Cardiac fibroblast (primary cell): Measurements from ENCODE around the gene RAP1GAP.

Source experiments
- DNase-seq, 2 donors: peaks; one replicate each; pipeline versions ENCODE4 v3.0.0 to v3.0.0-alpha.2; 2010; ENCODE audit warnings: low read depth in 2 of 2
- H3K4me3 ChIP-seq, 2 donors: replicated peaks in 1 of 2; 1 replicate in 1 of 2; 2 replicates in 1 of 2; pipeline ENCODE4 v1.5.1; 2011; ENCODE audit warnings: low read depth in 2 of 2, low read length in 2 of 2, mild to moderate bottlenecking in 2 of 2, moderate library complexity in 1 of 2
- TF ChIP-seq, protein P1 (sequence below): IDR thresholded peaks from one replicate; pipeline ENCODE4 v1.5.1; 2011; ENCODE audit warnings: low read depth, mild to moderate bottlenecking, low read length, inconsistent platforms

The RAP1GAP gene

DNA sequence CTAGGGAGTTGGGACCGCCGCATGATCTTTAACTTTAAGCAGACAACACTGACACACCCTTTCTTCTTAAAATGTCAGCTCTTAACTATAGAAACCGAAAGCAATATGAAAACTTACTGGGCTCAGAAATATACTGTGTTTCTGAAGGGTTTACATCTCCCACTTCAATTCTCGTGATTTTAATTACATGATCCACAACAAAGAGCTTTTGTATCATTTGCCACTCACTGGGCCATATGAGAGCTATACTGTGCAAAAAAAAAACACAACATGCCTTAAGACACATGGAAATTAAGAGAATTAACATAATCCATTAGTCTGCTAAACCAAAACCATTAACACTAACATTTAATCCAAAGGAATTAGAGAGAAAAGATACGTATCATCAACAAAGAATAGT lies 35.0 kb upstream of the RAP1GAP start:
- H3K4me3 ChIP-seq: no peak overlapping the region
- TF ChIP-seq, protein P1, sequence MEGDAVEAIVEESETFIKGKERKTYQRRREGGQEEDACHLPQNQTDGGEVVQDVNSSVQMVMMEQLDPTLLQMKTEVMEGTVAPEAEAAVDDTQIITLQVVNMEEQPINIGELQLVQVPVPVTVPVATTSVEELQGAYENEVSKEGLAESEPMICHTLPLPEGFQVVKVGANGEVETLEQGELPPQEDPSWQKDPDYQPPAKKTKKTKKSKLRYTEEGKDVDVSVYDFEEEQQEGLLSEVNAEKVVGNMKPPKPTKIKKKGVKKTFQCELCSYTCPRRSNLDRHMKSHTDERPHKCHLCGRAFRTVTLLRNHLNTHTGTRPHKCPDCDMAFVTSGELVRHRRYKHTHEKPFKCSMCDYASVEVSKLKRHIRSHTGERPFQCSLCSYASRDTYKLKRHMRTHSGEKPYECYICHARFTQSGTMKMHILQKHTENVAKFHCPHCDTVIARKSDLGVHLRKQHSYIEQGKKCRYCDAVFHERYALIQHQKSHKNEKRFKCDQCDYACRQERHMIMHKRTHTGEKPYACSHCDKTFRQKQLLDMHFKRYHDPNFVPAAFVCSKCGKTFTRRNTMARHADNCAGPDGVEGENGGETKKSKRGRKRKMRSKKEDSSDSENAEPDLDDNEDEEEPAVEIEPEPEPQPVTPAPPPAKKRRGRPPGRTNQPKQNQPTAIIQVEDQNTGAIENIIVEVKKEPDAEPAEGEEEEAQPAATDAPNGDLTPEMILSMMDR: no peak
- DNase-seq: no peak

DNA sequence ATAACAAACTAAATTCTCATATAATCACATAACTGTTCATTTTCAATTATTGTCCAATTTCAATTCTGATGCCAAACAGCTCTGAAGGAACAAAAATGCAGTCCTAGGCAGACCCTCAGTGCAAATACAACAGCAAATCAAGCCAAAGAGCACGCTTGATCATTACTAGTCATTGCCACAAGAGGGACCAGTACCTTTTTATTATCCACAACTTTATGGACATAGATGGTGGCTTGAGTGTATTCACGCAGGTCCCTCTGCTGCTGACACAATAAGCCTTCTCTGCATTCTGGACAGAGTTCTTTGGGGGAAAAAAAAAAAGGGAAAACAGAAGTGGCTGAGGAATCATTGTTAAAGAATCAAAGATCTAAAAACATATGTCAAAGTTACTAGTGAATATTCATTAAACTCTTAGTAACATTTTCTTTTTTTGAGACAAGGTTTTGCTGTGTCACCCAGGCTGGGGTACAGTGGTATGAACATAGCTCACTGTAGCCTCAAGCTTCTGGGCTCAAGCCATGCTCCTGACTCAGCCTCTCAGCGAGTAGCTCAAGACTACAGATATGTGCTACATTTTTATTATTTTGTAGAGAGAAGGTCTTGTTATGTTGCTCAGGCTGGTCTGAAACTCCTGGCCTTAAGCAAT lies 34.3 kb upstream of the RAP1GAP start:
- DNase-seq: peak; percentile 70 to 79
- TF ChIP-seq, protein P1: peak; percentile 54
- H3K4me3 ChIP-seq: no peak overlapping the region

DNA sequence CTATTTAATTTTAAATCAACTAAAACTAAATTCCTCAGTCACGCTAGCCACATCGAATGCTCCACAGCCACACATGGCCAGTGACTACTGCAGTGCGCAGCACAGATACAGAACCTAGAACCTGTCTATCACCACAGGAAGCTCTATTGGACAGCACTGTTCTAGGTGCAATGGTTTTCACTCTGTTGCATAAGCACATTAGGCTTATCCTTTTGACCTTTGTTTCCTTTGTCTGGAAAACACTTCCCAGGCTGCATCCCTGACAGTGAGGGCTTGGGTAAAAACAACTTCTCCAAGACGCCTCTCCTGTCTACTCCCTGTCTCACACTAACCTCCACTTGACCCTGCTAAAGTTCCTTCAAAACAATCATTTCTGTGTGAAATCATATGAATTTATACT lies 33.6 kb upstream of the RAP1GAP start:
- TF ChIP-seq, protein P1: no peak
- no peak overlapping the region for H3K4me3 ChIP-seq
- DNase-seq: no peak

DNA sequence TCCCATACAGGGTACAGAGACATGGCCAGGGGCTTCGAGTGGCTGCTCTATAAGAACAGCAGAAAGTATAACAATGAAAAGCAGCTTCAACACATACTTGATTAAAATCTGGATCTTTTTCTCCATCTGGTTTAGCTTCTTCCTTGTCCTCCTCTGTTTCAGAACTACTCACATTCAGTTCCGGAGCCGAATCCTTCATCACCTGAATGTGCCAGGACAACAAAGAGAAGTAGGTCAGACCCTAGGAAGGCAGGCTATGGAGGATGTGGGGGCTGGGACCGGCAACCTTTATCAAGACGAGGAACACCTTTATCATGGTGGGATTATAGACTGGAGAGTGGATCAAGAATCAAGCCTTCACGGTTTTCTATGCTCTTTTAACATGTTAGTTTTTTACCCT lies 32.2 kb upstream of the RAP1GAP start:
- TF ChIP-seq, protein P1: no peak

DNA sequence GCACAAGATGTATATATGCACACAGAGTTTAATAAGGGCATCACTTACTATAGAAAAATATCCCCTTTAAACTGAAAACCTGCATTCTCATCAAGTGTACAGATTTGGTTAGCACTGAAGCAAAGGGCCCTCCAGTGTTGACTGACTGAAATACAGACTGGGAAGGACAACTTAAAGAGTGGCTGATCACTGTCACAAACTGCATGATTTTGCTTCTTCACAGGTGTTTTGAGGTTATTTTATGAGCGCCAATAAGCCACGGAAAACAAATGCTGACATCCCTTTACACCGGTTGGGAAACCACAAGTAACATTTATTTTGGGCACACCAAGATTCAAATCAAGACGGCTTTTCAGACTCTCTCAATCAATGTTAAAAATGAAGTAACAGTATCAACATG lies 30.9 kb upstream of the RAP1GAP start:
- no peak for DNase-seq
- H3K4me3 ChIP-seq: no peak overlapping the region
- TF ChIP-seq, protein P1: no peak

More for the DNA sequence above, 32.2 kb upstream of the RAP1GAP start:
- no peak for DNase-seq
- no peak overlapping the region for H3K4me3 ChIP-seq

DNA sequence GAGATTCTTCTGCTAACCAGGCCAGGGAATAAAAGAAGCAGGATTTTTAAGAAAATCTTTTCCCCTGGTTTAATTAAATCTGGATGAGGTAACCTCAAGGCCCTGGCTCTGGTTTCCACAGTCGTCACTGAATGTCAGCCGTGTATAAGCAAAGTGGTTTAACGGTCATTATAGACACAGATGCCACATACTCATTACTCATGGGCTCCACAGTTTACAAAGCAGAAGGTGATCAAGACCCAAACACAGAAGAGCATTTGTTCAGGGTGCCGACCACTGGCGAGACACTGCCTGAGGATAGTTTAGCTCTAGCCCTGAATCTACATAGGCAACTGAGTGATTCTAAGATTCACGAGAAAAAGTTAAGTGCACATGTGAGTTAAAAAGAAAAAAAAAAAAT lies 27.8 kb upstream of the RAP1GAP start:
- TF ChIP-seq, protein P1: no peak
- no peak for DNase-seq

DNA sequence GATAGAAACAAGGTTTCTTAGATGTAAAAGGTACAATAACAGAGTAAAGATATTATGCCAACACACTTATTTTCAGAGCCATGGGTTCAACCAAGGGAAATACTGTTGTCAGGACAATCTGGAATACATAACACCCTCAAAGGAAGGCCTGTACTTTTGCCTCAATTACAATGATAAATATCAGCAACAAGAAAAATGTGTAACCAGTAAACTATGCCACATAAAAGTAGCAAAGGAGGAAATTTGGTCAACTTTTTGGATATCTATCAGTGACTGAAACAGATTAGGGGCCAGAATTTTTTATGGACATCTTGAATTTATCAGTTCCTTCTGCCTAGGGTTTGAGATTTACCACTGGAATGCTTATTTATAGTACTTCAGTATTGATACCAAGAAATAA lies 24.6 kb upstream of the RAP1GAP start:
- TF ChIP-seq, protein P1: no peak
- no peak for DNase-seq

More for the DNA sequence above, 27.8 kb upstream of the RAP1GAP start:
- H3K4me3 ChIP-seq: no peak overlapping the region

More for the DNA sequence above, 24.6 kb upstream of the RAP1GAP start:
- no peak overlapping the region for H3K4me3 ChIP-seq
